CD14-positive monocyte (primary cell): ENCODE measurements around the gene MNX1. TPM values are rescaled to one million over a fixed set of nuclear protein-coding genes. Genes with fewer than 3 reads are reported as not detected.

Experiments
- DNase-seq, 3 donors: peaks; one replicate each; pipeline ENCODE4 v3.0.0-alpha.2; 2011 to 2022
- H2AFZ ChIP-seq: 2 replicates; pipeline ENCODE4 v1.6.0; 2012; ENCODE audit warnings: mild to moderate bottlenecking, low read depth, low read length, inconsistent platforms; ENCODE audit not compliant: insufficient read depth, poor library complexity, severe bottlenecking
- H3K27ac ChIP-seq, 2 donors: 1 replicate in 1 of 2; 2 replicates in 1 of 2; pipeline ENCODE4 v1.5.1; 2012 to 2013; ENCODE audit warnings: low read length in 2 of 2, control low read depth in 1 of 2, inconsistent platforms in 1 of 2, low read depth in 1 of 2, mild to moderate bottlenecking in 1 of 2
- H3K27me3 ChIP-seq, 2 donors: one replicate each; pipeline versions ENCODE4 v1.6.0 to v1.6.1; 2011 to 2013; ENCODE audit warnings: low read length in 2 of 2; ENCODE audit not compliant: control insufficient read depth in 2 of 2, insufficient read depth in 2 of 2
- H3K36me3 ChIP-seq, 2 donors: replicated peaks in 1 of 2; 1 replicate in 1 of 2; 2 replicates in 1 of 2; pipeline versions ENCODE4 v1.5.1 to v1.6.1; 2012 to 2013; ENCODE audit warnings: low read length in 2 of 2, control low read depth in 1 of 2, inconsistent platforms in 1 of 2, mild to moderate bottlenecking in 1 of 2; ENCODE audit not compliant: insufficient read depth in 2 of 2, control insufficient read depth in 1 of 2
- H3K4me1 ChIP-seq, 2 donors: 1 replicate in 1 of 2; 2 replicates in 1 of 2; pipeline versions ENCODE4 v1.5.1 to v1.6.1; 2012 to 2013; ENCODE audit warnings: low read length in 2 of 2, control low read depth in 1 of 2, inconsistent platforms in 1 of 2, mild to moderate bottlenecking in 1 of 2, moderate library complexity in 1 of 2; ENCODE audit not compliant: insufficient read depth in 2 of 2, control insufficient read depth in 1 of 2
- H3K4me2 ChIP-seq: replicated peaks from 2 replicates; pipeline ENCODE3; 2012; ENCODE audit warnings: low read length, moderate library complexity, mild to moderate bottlenecking; ENCODE audit not compliant: poor library complexity, severe bottlenecking; ENCODE audit errors: extremely low read depth
- H3K4me3 ChIP-seq, 3 experiments: fragments of 200-600 bp in 1 of 3; sonication (generic) in 1 of 3; replicated peaks in 1 of 3; 1 replicate in 2 of 3; 2 replicates in 1 of 3; pipeline ENCODE4 v1.5.1; 2011 to 2013; ENCODE audit warnings: low read length in 3 of 3, mild to moderate bottlenecking in 3 of 3, control low read depth in 2 of 3, low read depth in 2 of 3, inconsistent platforms in 1 of 3, moderate library complexity in 1 of 3
- H3K79me2 ChIP-seq: 2 replicates; pipeline ENCODE4 v1.6.0; 2012; ENCODE audit warnings: mild to moderate bottlenecking, control low read depth, inconsistent platforms, low read length, moderate library complexity; ENCODE audit not compliant: insufficient read depth
- H3K9ac ChIP-seq: 2 replicates; pipeline ENCODE4 v1.6.0; 2017; ENCODE audit warnings: low read length, mild to moderate bottlenecking; ENCODE audit not compliant: insufficient read depth, poor library complexity, severe bottlenecking
- H3K9me3 ChIP-seq, 2 donors: replicated peaks in 1 of 2; 1 replicate in 1 of 2; 2 replicates in 1 of 2; pipeline versions ENCODE4 v1.5.1 to v1.6.1; 2012 to 2013; ENCODE audit warnings: low read length in 2 of 2, control low read depth in 1 of 2; ENCODE audit not compliant: control insufficient read depth in 1 of 2, insufficient read depth in 1 of 2
- H4K20me1 ChIP-seq: 2 replicates; pipeline ENCODE4 v1.6.0; 2012; ENCODE audit warnings: mild to moderate bottlenecking, low read length, control low read depth, moderate library complexity; ENCODE audit not compliant: insufficient read depth
- H3K27ac Mint-ChIP-seq, 7 donors: one replicate each; pipeline ENCODE4 v1.8.0; 2020; ENCODE audit warnings: mild to moderate bottlenecking in 7 of 7, mixed read lengths in 7 of 7, moderate library complexity in 6 of 7, inconsistent platforms in 2 of 7
- H3K27me3 Mint-ChIP-seq, 3 donors: one replicate each; pipeline ENCODE4 v1.8.0; 2021 to 2022; ENCODE audit warnings: low read depth in 3 of 3, mild to moderate bottlenecking in 3 of 3, mixed read lengths in 3 of 3, moderate library complexity in 3 of 3, inconsistent platforms in 1 of 3
- H3K36me3 Mint-ChIP-seq, 2 donors: one replicate each; pipeline ENCODE4 v1.8.0; 2020; ENCODE audit warnings: mixed read lengths in 2 of 2, inconsistent platforms in 1 of 2, mild to moderate bottlenecking in 1 of 2
- H3K4me1 Mint-ChIP-seq: one replicate; pipeline ENCODE4 v1.8.0; 2020; ENCODE audit warnings: mild to moderate bottlenecking, mixed read lengths
- H3K4me3 Mint-ChIP-seq, 2 donors: one replicate each; pipeline ENCODE4 v1.8.0; 2020; ENCODE audit warnings: mild to moderate bottlenecking in 2 of 2, mixed read lengths in 2 of 2, moderate library complexity in 1 of 2
- H3K9me3 Mint-ChIP-seq, 7 donors: one replicate each; pipeline ENCODE4 v1.8.0; 2020 to 2022; ENCODE audit warnings: mixed read lengths in 7 of 7, mild to moderate bottlenecking in 6 of 7, moderate library complexity in 6 of 7, inconsistent platforms in 2 of 7
- WGBS: methylation state at CpG from one replicate; pipeline ENCODE4 v1.1.5; 2013; ENCODE audit warnings: missing lambda C conversion rate; ENCODE audit not compliant: insufficient coverage; 5-methylcytosine and 5-hydroxymethylcytosine counted together
- intact Hi-C, 2 donors: fragments of 100-400 bp; cut with micrococcal nuclease; formaldehyde crosslinking; loops; one replicate each; pipeline versions ENCODE4 v1.15.0 to v1.15.1; 2023
- polyA plus RNA-seq, 3 donors: library from polyadenylated mRNA; depleted of rRNA in 1 of 3; unstranded in 2 of 3; stranded (reverse) in 1 of 3; fragments of 300-500 nt in 2 of 3; fragments of >200 nt in 1 of 3; fragmentation: Illumina TruSeq in 2 of 3; gene quantifications; 1 replicate in 2 of 3; 2 replicates in 1 of 3; pipeline ENCODE4 v1.2.3, GENCODE V29; 2012 to 2021
- TF ChIP-seq, protein P1 (sequence below): fragments of 200-600 bp; IDR thresholded peaks from one replicate; pipeline ENCODE4 v1.8.0; 2022; ENCODE audit warnings: antibody characterized with exemption, mild to moderate bottlenecking

Gene MNX1
- polyA plus RNA-seq, 3 donors, result not detected

DNA sequence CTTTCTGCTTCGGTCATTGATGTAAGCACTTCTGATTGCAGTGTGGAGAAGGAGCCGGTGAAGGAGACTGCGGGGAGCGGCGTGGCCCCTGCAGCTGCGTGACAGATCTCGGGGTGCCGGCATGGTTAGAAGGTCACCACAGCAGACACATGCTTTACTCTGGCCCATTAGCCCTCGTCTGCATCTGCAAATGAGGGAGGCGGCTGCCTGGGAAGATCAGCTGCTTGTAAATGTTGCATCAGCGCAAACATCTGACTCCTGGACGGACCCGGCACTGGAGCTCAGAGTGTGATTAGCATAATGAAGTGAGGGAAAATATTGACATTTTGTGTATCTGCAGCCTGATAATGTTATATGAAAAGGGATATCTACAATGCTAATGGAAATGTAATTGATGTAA is 30.5 kb upstream of the MNX1 start:
- TF ChIP-seq, protein P1, sequence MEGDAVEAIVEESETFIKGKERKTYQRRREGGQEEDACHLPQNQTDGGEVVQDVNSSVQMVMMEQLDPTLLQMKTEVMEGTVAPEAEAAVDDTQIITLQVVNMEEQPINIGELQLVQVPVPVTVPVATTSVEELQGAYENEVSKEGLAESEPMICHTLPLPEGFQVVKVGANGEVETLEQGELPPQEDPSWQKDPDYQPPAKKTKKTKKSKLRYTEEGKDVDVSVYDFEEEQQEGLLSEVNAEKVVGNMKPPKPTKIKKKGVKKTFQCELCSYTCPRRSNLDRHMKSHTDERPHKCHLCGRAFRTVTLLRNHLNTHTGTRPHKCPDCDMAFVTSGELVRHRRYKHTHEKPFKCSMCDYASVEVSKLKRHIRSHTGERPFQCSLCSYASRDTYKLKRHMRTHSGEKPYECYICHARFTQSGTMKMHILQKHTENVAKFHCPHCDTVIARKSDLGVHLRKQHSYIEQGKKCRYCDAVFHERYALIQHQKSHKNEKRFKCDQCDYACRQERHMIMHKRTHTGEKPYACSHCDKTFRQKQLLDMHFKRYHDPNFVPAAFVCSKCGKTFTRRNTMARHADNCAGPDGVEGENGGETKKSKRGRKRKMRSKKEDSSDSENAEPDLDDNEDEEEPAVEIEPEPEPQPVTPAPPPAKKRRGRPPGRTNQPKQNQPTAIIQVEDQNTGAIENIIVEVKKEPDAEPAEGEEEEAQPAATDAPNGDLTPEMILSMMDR, result no peak
- peak overlapping the region in 1 of 2 donors; percentile 22 for H3K4me3 Mint-ChIP-seq
- H3K27me3 Mint-ChIP-seq, result peaks cover 9 to 15% (median 14%) of the 10 kb centered on the region in 3 donors
- H2AFZ ChIP-seq, result no peak overlapping the region
- intact Hi-C loops, result no loop called here
- H3K9ac ChIP-seq, result no peak overlapping the region
- WGBS, result 63% methylated on average over 12 of the region's 13 CpGs
- H3K36me3 Mint-ChIP-seq, result no peaks in the 10 kb centered on the region
- no peaks in the 10 kb centered on the region for H3K4me1 ChIP-seq
- no peaks in the 10 kb centered on the region for H3K36me3 ChIP-seq
- no peaks in the 10 kb centered on the region for H3K4me1 Mint-ChIP-seq
- DNase-seq, result no peak
- no peaks in the 10 kb centered on the region for H3K79me2 ChIP-seq
- no peaks in the 10 kb centered on the region for H4K20me1 ChIP-seq
- H3K4me3 ChIP-seq, result no peak overlapping the region
- peak overlapping the region in 1 of 7 donors; percentile 3 for H3K27ac Mint-ChIP-seq
- H3K27me3 ChIP-seq, result peaks cover 0 to 3% of the 10 kb centered on the region in 2 donors
- H3K27ac ChIP-seq, result no peak overlapping the region
- H3K9me3 Mint-ChIP-seq, result peaks cover 3 to 8% (median 7%) of the 10 kb centered on the region in 7 donors
- no peak overlapping the region for H3K4me2 ChIP-seq
- no peaks in the 10 kb centered on the region for H3K9me3 ChIP-seq

DNA sequence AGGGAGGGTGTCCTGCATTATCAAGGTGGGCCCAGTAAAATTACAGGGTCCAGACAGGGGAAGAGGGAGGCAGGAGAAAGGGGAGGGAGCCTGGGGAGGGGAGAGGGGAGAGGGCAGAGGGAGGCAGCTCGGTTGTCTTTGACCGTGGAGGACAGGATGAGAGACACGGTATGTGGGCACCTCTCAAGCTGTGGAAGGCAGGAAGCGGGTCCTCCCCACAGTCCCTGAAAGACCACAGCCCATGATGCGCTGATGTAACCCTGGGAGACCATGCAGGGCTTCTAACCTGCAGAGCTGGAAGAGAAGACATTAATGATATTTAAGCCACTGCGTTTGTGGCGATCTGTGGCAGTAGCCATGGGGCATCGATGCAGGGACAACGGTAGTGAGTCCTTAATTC is 27.2 kb upstream of the MNX1 start:
- Histone ChIP-seq H3K79me2 (no peaks in the 10 kb centered on the region), H3K4me2 (no peak overlapping the region), H3K4me3 (no peak overlapping the region), H3K9me3 (no peaks in the 10 kb centered on the region), H4K20me1 (no peaks in the 10 kb centered on the region), H3K27ac (no peak overlapping the region), H3K4me1 (no peaks in the 10 kb centered on the region), H2AFZ (no peak overlapping the region), H3K27me3 (peaks cover 0 to 3% of the 10 kb centered on the region in 2 donors), H3K36me3 (no peaks in the 10 kb centered on the region), H3K9ac (no peak overlapping the region)
- TF ChIP-seq, protein P1, result no peak
- no peak overlapping the region for H3K27ac Mint-ChIP-seq
- no peaks in the 10 kb centered on the region for H3K36me3 Mint-ChIP-seq
- peaks cover 10 to 33% (median 14%) of the 10 kb centered on the region in 3 donors for H3K27me3 Mint-ChIP-seq
- H3K4me3 Mint-ChIP-seq, result no peak overlapping the region
- H3K4me1 Mint-ChIP-seq, result no peaks in the 10 kb centered on the region
- intact Hi-C loops, result no loop called here
- DNase-seq, result no peak
- 81% methylated on average over 8 of the region's 9 CpGs for WGBS
- peaks cover 3 to 10% (median 7%) of the 10 kb centered on the region in 7 donors for H3K9me3 Mint-ChIP-seq
